SK-N-SH treated with all-trans-retinoic acid at 6 μM for 48 hours (cell line): ENCODE data around the gene ACOX3.

ENCODE experiments used
- CREB5 ChIP-seq: fragments of 250-450 bp; sonication (Bioruptor Pico); IDR thresholded peaks from 2 replicates; pipeline ENCODE4 v1.5.1; 2020; ENCODE audit warnings: low read depth, mild to moderate bottlenecking, moderate library complexity
- GLIS3 ChIP-seq: fragments of 250-450 bp; sonication (Bioruptor Pico); IDR thresholded peaks from 2 replicates; pipeline ENCODE4 v1.5.0; 2020; ENCODE audit warnings: mild to moderate bottlenecking, moderate library complexity
- OSR1 ChIP-seq: fragments of 250-450 bp; sonication (Bioruptor Pico); IDR thresholded peaks from 2 replicates; pipeline ENCODE4 v1.8.0; 2022; ENCODE audit warnings: moderate library complexity, mild to moderate bottlenecking, inconsistent platforms
- PATZ1 ChIP-seq: fragments of 250-450 bp; sonication (Bioruptor Pico); IDR thresholded peaks from 2 replicates; pipeline ENCODE4 v1.8.0; 2020; ENCODE audit warnings: mild to moderate bottlenecking, moderate library complexity, borderline replicate concordance
- PPARA ChIP-seq: fragments of 250-450 bp; sonication (Bioruptor Pico); IDR thresholded peaks from 2 replicates; pipeline ENCODE4 v1.5.0; 2020; ENCODE audit warnings: mild to moderate bottlenecking, borderline replicate concordance
- RARB ChIP-seq: fragments of 250-450 bp; sonication (Bioruptor Pico); IDR thresholded peaks from 2 replicates; pipeline ENCODE4 v1.8.0; 2021; ENCODE audit warnings: mild to moderate bottlenecking, moderate library complexity
- TCF4 ChIP-seq: fragments of 250-450 bp; sonication (Bioruptor Pico); IDR thresholded peaks from 2 replicates; pipeline ENCODE4 v1.8.0; 2021; ENCODE audit warnings: mild to moderate bottlenecking, moderate library complexity, borderline replicate concordance
- TOX ChIP-seq: fragments of 250-450 bp; sonication (Bioruptor Pico); IDR thresholded peaks from 2 replicates; pipeline ENCODE4 v1.8.0; 2021; ENCODE audit warnings: mild to moderate bottlenecking, moderate library complexity, borderline replicate concordance
- TSHZ2 ChIP-seq: fragments of 250-450 bp; sonication (Bioruptor Pico); IDR thresholded peaks from 2 replicates; pipeline ENCODE4 v1.5.0; 2020; ENCODE audit warnings: mild to moderate bottlenecking, moderate library complexity
- ZC3H10 ChIP-seq: fragments of 250-450 bp; sonication (Bioruptor Pico); IDR thresholded peaks from 2 replicates; pipeline ENCODE4 v1.5.1; 2021; ENCODE audit warnings: mild to moderate bottlenecking, moderate library complexity
- ZNF565 ChIP-seq: fragments of 450-650 bp; formaldehyde crosslinking; conservative IDR thresholded peaks from 2 replicates; pipeline ENCODE4 v1.5.0; 2020; ENCODE audit warnings: low read depth, mild to moderate bottlenecking, moderate library complexity
- ZNF70 ChIP-seq: fragments of 450-650 bp; formaldehyde crosslinking; IDR thresholded peaks from 2 replicates; pipeline ENCODE4 v1.5.0; 2020; ENCODE audit warnings: mild to moderate bottlenecking, moderate library complexity

GRCh38 chr4:8453957-8454356 is 13.4 kb upstream of the ACOX3 start:
- TF ChIP-seq ZNF565 (CRISPR knock-in tag) (no peak), ZNF70 (CRISPR knock-in tag) (no peak), TCF4 (no peak), PATZ1 (CRISPR knock-in tag) (no peak), RARB (CRISPR knock-in tag) (no peak), ZC3H10 (CRISPR knock-in tag) (no peak), CREB5 (CRISPR knock-in tag) (no peak), OSR1 (CRISPR knock-in tag) (no peak), PPARA (no peak), TOX (no peak), GLIS3 (CRISPR knock-in tag) (no peak), TSHZ2 (no peak)
